Progenitor cell of endocrine pancreas (in vitro differentiated cells): ENCODE results near the gene FBXO36. TPM values are rescaled to one million over a fixed set of nuclear protein-coding genes. Genes with fewer than 3 reads are reported as not detected.

ENCODE experiments used
- DNase-seq: peaks from one replicate; pipeline ENCODE4 v3.0.0; 2021; ENCODE audit warnings: low spot score; ENCODE audit not compliant: unreplicated experiment
- H3K27ac Mint-ChIP-seq: 2 replicates; pipeline ENCODE4 v1.8.0; 2021; ENCODE audit warnings: mild to moderate bottlenecking, moderate library complexity, mixed read lengths
- H3K27me3 Mint-ChIP-seq: 2 replicates; pipeline ENCODE4 v1.8.0; 2021; ENCODE audit warnings: mixed read lengths
- H3K36me3 Mint-ChIP-seq: 2 replicates; pipeline ENCODE4 v1.8.0; 2022; ENCODE audit warnings: mixed read lengths; ENCODE audit not compliant: insufficient read depth
- H3K4me1 Mint-ChIP-seq: 2 replicates; pipeline ENCODE4 v1.8.0; 2021; ENCODE audit warnings: low read depth, mixed read lengths
- H3K4me3 Mint-ChIP-seq: 2 replicates; pipeline ENCODE4 v1.8.0; 2021; ENCODE audit warnings: low read depth, mild to moderate bottlenecking, moderate library complexity, mixed read lengths
- H3K9me3 Mint-ChIP-seq: 2 replicates; pipeline ENCODE4 v1.8.0; 2021; ENCODE audit warnings: low read depth, mixed read lengths
- CTCF ChIP-seq: fragments of 200-600 bp; sonication (generic); IDR thresholded peaks from one replicate; pipeline ENCODE4 v1.5.0; 2021; ENCODE audit warnings: antibody characterized with exemption, mild to moderate bottlenecking; ENCODE audit not compliant: unreplicated experiment
- total RNA-seq: library from RNA; stranded (reverse); gene quantifications from 2 replicates; pipeline ENCODE4 v1.2.1, GENCODE V29; 2021

FBXO36 gene
- total RNA-seq, 1 donor from 2014 or later, result 4.0 TPM

GRCh38 chr2:229937537-229937936 lies 15.2 kb downstream of the FBXO36 start:
- Mint-ChIP-seq H3K4me3 (no peak overlapping the region), H3K9me3 (peaks cover 3% of the 10 kb centered on the region), H3K27ac (no peak overlapping the region), H3K27me3 (no peaks in the 10 kb centered on the region), H3K4me1 (no peaks in the 10 kb centered on the region), H3K36me3 (peaks cover 11% of the 10 kb centered on the region)
- no peak for TF ChIP-seq CTCF
- no peak for DNase-seq

GRCh38 chr2:229942671-229943070 lies 20.4 kb downstream of the FBXO36 start:
- H3K9me3 Mint-ChIP-seq, result no peaks in the 10 kb centered on the region
- H3K4me3 Mint-ChIP-seq, result no peak overlapping the region
- peaks cover 2% of the 10 kb centered on the region for H3K4me1 Mint-ChIP-seq
- H3K27ac Mint-ChIP-seq, result no peak overlapping the region
- no peak for DNase-seq
- H3K36me3 Mint-ChIP-seq, result peaks cover 2% of the 10 kb centered on the region
- no peaks in the 10 kb centered on the region for H3K27me3 Mint-ChIP-seq
- TF ChIP-seq CTCF, result no peak

GRCh38 chr2:229943171-229943570 lies 20.9 kb downstream of the FBXO36 start:
- no peak for DNase-seq
- no peaks in the 10 kb centered on the region for H3K9me3 Mint-ChIP-seq
- H3K4me1 Mint-ChIP-seq, result peaks cover 2% of the 10 kb centered on the region
- H3K4me3 Mint-ChIP-seq, result no peak overlapping the region
- no peaks in the 10 kb centered on the region for H3K27me3 Mint-ChIP-seq
- H3K27ac Mint-ChIP-seq, result peak overlapping the region; percentile 62
- no peak for TF ChIP-seq CTCF
- H3K36me3 Mint-ChIP-seq, result no peaks in the 10 kb centered on the region

- Mint-ChIP-seq H3K36me3 (no peaks in the 10 kb centered on the region), H3K4me1 (peaks cover 2% of the 10 kb centered on the region), H3K9me3 (no peaks in the 10 kb centered on the region), H3K27ac (no peak overlapping the region), H3K27me3 (no peaks in the 10 kb centered on the region), H3K4me3 (no peak overlapping the region)
- TF ChIP-seq CTCF, result no peak
- no peak for DNase-seq
These were observed 21.6 kb downstream of the FBXO36 start for GRCh38 chr2:229943770-229944449.

GRCh38 chr2:229945975-229946374 lies 23.7 kb downstream of the FBXO36 start:
- DNase-seq, result no peak
- TF ChIP-seq CTCF, result no peak
- H3K4me1 Mint-ChIP-seq, result peaks cover 2% of the 10 kb centered on the region
- no peak overlapping the region for H3K4me3 Mint-ChIP-seq
- no peaks in the 10 kb centered on the region for H3K36me3 Mint-ChIP-seq
- no peaks in the 10 kb centered on the region for H3K9me3 Mint-ChIP-seq
- no peaks in the 10 kb centered on the region for H3K27me3 Mint-ChIP-seq
- H3K27ac Mint-ChIP-seq, result no peak overlapping the region
